Measurements from ENCODE around the gene KIAA1671. TPM values are rescaled to one million over a fixed set of nuclear protein-coding genes. Genes with fewer than 3 reads are reported as not detected.

KIAA1671 gene
- total RNA-seq, 4 donors from 2014 or later: 16.2 to 35.0 (median 21.7) TPM

DNA sequence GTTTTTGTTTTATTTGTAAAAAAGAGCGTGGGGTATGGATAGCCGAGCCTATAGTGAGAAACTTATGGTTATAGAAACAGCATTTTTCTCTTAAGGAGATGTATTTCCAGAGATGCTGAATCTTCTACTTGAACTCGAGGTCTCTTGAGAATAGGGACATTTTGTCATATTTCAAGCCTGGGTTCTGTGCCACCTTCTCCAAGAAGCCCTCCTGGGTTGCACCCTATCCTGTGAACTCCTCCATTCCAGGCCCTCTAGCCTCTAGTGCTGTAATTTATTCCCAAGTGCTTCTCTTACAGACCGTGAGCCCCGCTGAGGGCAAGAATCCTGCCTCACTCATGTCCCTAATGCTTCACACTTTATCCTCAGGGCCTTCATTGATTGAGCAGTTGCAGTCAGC lies 108.6 kb downstream of the KIAA1671 start:
- ATAC-seq: no peak
- intact Hi-C loops (cut with DNase I; ENCODE audit: low total_unique reads): no loop called here
- H3K9me3 ChIP-seq: no peaks in the 10 kb centered on the region
- no peaks in the 10 kb centered on the region for H3K27me3 ChIP-seq
- TF ChIP-seq, protein P1, sequence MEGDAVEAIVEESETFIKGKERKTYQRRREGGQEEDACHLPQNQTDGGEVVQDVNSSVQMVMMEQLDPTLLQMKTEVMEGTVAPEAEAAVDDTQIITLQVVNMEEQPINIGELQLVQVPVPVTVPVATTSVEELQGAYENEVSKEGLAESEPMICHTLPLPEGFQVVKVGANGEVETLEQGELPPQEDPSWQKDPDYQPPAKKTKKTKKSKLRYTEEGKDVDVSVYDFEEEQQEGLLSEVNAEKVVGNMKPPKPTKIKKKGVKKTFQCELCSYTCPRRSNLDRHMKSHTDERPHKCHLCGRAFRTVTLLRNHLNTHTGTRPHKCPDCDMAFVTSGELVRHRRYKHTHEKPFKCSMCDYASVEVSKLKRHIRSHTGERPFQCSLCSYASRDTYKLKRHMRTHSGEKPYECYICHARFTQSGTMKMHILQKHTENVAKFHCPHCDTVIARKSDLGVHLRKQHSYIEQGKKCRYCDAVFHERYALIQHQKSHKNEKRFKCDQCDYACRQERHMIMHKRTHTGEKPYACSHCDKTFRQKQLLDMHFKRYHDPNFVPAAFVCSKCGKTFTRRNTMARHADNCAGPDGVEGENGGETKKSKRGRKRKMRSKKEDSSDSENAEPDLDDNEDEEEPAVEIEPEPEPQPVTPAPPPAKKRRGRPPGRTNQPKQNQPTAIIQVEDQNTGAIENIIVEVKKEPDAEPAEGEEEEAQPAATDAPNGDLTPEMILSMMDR (IDR thresholded peaks at IDR 0.05 in 4 of 5, conservative IDR thresholded peaks at IDR 0.05 in 1 of 5): no peak
- no peak for TF ChIP-seq POLR2A (IDR thresholded peaks at IDR 0.05)
- no peak overlapping the region for H3K27ac ChIP-seq
- no peaks in the 10 kb centered on the region for H3K4me1 ChIP-seq
- no peak for DNase-seq
- in situ Hi-C loops (cut with MboI; ENCODE audit: low sequenced_read_pairs in 4 of 4): no loop called here
- H3K4me3 ChIP-seq: no peak overlapping the region
- H3K36me3 ChIP-seq: no peaks in the 10 kb centered on the region

DNA sequence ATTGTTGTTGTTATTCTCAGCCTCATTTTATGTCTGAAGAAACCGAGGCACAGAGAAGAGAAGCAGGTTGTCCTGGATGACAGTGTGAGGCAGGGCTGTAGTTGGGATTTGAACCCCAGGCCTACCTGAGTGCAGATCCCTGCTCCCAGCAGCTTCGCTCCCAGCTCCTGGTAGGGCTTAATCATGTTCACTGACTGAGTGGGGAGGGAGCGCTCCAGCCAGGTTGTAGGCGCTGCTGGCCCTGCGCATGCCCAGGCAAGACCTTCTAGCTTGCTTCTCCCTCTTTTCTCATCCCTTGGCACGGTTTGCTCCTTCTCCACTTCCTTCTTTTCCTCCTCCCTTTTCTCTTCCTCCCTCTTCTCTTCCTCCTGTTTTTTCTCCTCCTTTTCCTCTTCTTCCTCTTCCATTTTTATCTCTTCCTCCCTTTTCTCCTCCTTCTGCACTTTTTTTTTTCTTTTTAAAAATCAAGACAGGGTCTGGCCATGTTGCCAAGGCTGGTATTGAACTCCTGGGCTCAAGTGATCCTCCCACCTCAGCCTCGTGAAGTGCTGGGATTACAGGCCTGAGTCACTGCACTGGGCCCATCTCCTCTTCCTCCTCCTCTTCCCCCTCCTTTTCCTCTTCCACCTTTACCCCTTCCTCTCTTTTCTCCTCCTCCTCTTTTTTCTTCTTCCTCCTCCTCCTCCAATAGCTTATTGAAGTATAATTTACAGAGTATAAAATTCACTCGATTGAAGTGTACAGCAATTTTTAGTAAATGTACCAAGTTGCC lies 109.3 kb downstream of the KIAA1671 start:
- Histone ChIP-seq H3K4me3 (no peak overlapping the region), H3K9me3 (no peaks in the 10 kb centered on the region), H3K4me1 (no peaks in the 10 kb centered on the region), H3K36me3 (no peaks in the 10 kb centered on the region), H3K27ac (no peak overlapping the region), H3K27me3 (no peaks in the 10 kb centered on the region)
- in situ Hi-C loops (cut with MboI; ENCODE audit: low sequenced_read_pairs in 4 of 4): no loop called here
- TF ChIP-seq, protein P1 (IDR thresholded peaks at IDR 0.05 in 4 of 5, conservative IDR thresholded peaks at IDR 0.05 in 1 of 5): no peak
- no peak for TF ChIP-seq POLR2A (IDR thresholded peaks at IDR 0.05)
- ATAC-seq (no peak), DNase-seq (no peak)
- intact Hi-C loops (cut with DNase I; ENCODE audit: low total_unique reads): no loop called here

DNA sequence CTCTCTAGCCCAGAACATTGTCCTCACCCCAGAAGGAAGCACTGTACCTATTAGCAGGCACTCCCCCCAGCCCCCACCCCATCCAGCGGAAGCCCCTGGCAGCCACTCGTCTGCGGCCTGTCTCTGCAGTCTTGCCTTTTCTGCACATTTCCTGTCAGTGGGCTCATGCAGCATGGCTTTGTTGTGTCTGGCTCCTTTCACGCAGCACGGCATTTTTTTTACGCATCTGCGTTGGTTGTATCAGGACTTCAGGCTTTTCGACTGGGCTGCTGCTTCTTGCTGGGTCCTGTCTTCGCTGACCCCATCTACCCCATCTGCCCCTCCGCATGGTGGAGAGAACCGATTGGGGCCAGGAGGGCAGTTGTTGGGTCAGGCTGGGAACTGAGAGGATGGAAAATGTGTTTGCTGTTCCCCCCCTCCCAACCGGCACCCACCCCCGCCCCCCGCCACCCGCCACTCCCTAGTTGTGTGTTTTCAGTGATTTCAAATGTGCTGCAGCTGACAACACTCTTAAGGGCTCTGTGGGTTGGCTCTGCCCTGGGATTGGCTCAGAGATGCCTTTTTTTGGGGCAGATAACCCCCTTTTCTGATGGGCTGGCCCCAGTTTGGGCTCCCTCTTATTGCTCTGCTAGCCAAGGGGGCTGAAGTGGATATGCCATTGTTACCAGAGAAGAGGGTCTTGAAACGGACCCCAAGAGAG lies 110.0 kb downstream of the KIAA1671 start:
- no peaks in the 10 kb centered on the region for H3K9me3 ChIP-seq
- no peaks in the 10 kb centered on the region for H3K27me3 ChIP-seq
- TF ChIP-seq POLR2A (IDR thresholded peaks at IDR 0.05): no peak
- TF ChIP-seq, protein P1 (IDR thresholded peaks at IDR 0.05 in 4 of 5, conservative IDR thresholded peaks at IDR 0.05 in 1 of 5): no peak
- intact Hi-C loops (cut with DNase I; ENCODE audit: low total_unique reads): no loop called here
- no peak for DNase-seq
- no peak overlapping the region for H3K27ac ChIP-seq
- ATAC-seq: no peak
- H3K4me1 ChIP-seq: peaks cover under 1 to 2% of the 10 kb centered on the region in 2 donors
- H3K36me3 ChIP-seq: no peaks in the 10 kb centered on the region
- H3K4me3 ChIP-seq: no peak overlapping the region
- in situ Hi-C loops (cut with MboI; ENCODE audit: low sequenced_read_pairs in 4 of 4): no loop called here

DNA sequence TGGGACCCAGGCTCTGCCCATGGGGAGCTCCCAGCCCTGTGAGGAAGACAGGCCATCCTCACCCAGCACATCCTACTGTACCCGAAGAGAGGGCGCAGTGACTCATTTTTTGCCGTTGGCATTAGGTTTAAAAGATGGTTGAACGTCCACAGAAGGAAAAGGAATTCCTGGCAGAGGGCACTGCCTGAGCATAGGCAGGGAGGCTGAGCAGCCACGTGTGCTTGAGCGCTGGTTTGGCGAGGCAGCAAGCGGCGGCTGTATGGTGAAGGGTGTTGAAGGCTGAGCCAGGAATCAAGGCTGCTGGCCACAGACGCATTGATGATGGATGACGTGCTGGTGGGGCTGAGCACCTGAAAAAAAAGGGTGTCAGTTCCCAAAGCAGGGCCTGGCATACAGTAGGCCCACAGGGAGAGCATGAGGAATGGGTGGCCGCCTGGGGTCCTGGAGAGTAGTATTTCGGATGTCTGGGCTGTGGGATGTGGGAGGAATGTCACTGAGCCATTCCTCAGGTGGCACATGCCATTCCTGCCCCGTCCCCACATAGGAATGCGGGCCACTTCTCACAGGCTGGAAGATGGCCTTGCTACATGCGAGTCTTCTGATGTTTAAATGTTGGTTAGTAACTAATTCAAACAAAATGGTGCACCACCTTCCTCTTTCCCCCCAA lies 112.5 kb downstream of the KIAA1671 start:
- Histone ChIP-seq H3K9me3 (no peaks in the 10 kb centered on the region), H3K4me3 (no peak overlapping the region), H3K4me1 (peaks cover 6 to 8% of the 10 kb centered on the region in 2 donors), H3K36me3 (no peaks in the 10 kb centered on the region), H3K27me3 (no peaks in the 10 kb centered on the region), H3K27ac (no peak overlapping the region)
- in situ Hi-C loops (cut with MboI; ENCODE audit: low sequenced_read_pairs in 4 of 4): no loop called here
- no peak for ATAC-seq
- TF ChIP-seq, protein P1 (IDR thresholded peaks at IDR 0.05 in 4 of 5, conservative IDR thresholded peaks at IDR 0.05 in 1 of 5): no peak
- TF ChIP-seq POLR2A (IDR thresholded peaks at IDR 0.05): no peak
- intact Hi-C loops (cut with DNase I; ENCODE audit: low total_unique reads): no loop called here
- no peak for DNase-seq
